ENCODE measurements around the gene IL5.

DNA sequence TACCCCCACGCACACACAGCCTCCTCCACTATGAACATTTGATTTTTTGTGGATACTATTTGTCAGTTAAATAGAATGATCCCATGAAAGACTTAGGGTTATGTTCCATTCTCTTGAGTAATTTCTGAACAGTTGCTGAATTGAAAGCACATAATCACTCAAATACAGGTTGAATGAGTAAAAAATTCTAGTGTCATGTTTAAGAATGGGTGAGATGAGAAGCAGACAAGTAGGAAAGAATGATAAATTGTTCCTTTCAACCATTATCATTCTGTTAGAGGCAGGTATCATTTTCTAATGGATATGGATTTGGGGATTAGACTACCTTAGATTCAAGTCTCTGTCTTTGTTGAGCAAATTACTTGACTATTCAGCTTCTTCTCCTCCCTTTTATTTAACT, 32.8 kb upstream of the IL5 start:
- TF ChIP-seq MAFK (IDR thresholded peaks at IDR 0.05; ENCODE audit: low read depth, low read length) (no peak), CTCF (conservative IDR thresholded peaks at IDR 0.05; ENCODE audit: low read depth, low read length) (no peak), POLR2A (IDR thresholded peaks at IDR 0.05; ENCODE audit: low read depth, low read length) (no peak), NFE2L2 (IDR thresholded peaks at IDR 0.05; ENCODE audit: low read depth, low read length) (no peak), RAD21 (IDR thresholded peaks at IDR 0.05; ENCODE audit: low read length) (no peak), CEBPB (IDR thresholded peaks at IDR 0.05; ENCODE audit: low read depth, low read length) (no peak), MAZ (IDR thresholded peaks at IDR 0.05; ENCODE audit: borderline replicate concordance, low read depth, low read length) (no peak), BHLHE40 (IDR thresholded peaks at IDR 0.05; ENCODE audit: low read depth, low read length) (no peak), MXI1 (IDR thresholded peaks at IDR 0.05; ENCODE audit: borderline replicate concordance, low read depth, low read length) (no peak), CHD1 (IDR thresholded peaks at IDR 0.05; ENCODE audit: low read depth, low read length) (no peak), RFX5 (IDR thresholded peaks at IDR 0.05; ENCODE audit: low read depth, low read length) (no peak), RCOR1 (IDR thresholded peaks at IDR 0.05; ENCODE audit: insufficient replicate concordance, low read length) (no peak)
- TF ChIP-seq, protein P1, sequence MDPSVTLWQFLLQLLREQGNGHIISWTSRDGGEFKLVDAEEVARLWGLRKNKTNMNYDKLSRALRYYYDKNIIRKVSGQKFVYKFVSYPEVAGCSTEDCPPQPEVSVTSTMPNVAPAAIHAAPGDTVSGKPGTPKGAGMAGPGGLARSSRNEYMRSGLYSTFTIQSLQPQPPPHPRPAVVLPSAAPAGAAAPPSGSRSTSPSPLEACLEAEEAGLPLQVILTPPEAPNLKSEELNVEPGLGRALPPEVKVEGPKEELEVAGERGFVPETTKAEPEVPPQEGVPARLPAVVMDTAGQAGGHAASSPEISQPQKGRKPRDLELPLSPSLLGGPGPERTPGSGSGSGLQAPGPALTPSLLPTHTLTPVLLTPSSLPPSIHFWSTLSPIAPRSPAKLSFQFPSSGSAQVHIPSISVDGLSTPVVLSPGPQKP (IDR thresholded peaks at IDR 0.05; ENCODE audit: borderline replicate concordance, low read depth, low read length), result no peak
- TF ChIP-seq, protein P2, sequence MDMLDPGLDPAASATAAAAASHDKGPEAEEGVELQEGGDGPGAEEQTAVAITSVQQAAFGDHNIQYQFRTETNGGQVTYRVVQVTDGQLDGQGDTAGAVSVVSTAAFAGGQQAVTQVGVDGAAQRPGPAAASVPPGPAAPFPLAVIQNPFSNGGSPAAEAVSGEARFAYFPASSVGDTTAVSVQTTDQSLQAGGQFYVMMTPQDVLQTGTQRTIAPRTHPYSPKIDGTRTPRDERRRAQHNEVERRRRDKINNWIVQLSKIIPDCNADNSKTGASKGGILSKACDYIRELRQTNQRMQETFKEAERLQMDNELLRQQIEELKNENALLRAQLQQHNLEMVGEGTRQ (IDR thresholded peaks at IDR 0.05; ENCODE audit: low read depth, low read length), result no peak

Measured in IMR-90 (cell line).